HL-60 (cell line): ENCODE measurements around the gene P4HA1.

Experiments used
- POLR2AphosphoS5 ChIP-seq: IDR thresholded peaks from 2 replicates; pipeline ENCODE4 v1.6.1; 2012; ENCODE audit warnings: low read depth
- TF ChIP-seq, protein P1 (sequence below): IDR thresholded peaks from one replicate; pipeline ENCODE4 v1.5.1; 2011; ENCODE audit warnings: low read length, control low read depth, inconsistent platforms; ENCODE audit not compliant: insufficient read depth
- TF ChIP-seq, protein P2 (sequence below): IDR thresholded peaks from 2 replicates; pipeline ENCODE4 v1.6.1; 2012; ENCODE audit warnings: low read depth; ENCODE audit not compliant: insufficient replicate concordance

DNA sequence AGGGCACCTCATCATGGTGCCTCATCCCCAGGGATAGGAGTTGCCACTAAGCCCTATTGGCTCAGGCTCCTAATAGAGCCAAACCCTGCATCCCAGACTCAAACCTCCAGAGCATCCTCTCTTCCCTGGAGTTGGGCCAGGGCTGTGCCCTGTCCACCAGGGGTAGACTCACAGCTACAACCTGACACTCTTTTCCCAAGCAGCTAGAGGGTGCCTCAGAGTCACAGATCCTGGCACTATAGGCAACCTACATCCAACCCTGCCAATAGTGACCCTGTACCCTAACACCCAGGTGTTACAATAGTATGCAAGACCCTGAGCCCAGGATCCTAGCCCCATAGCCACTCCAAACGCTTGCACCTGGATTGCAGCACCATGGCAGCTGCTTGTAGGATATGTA, 78.0 kb downstream of the P4HA1 start:
- TF ChIP-seq, protein P1, sequence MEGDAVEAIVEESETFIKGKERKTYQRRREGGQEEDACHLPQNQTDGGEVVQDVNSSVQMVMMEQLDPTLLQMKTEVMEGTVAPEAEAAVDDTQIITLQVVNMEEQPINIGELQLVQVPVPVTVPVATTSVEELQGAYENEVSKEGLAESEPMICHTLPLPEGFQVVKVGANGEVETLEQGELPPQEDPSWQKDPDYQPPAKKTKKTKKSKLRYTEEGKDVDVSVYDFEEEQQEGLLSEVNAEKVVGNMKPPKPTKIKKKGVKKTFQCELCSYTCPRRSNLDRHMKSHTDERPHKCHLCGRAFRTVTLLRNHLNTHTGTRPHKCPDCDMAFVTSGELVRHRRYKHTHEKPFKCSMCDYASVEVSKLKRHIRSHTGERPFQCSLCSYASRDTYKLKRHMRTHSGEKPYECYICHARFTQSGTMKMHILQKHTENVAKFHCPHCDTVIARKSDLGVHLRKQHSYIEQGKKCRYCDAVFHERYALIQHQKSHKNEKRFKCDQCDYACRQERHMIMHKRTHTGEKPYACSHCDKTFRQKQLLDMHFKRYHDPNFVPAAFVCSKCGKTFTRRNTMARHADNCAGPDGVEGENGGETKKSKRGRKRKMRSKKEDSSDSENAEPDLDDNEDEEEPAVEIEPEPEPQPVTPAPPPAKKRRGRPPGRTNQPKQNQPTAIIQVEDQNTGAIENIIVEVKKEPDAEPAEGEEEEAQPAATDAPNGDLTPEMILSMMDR: no peak
- TF ChIP-seq POLR2AphosphoS5: no peak
- TF ChIP-seq, protein P2, sequence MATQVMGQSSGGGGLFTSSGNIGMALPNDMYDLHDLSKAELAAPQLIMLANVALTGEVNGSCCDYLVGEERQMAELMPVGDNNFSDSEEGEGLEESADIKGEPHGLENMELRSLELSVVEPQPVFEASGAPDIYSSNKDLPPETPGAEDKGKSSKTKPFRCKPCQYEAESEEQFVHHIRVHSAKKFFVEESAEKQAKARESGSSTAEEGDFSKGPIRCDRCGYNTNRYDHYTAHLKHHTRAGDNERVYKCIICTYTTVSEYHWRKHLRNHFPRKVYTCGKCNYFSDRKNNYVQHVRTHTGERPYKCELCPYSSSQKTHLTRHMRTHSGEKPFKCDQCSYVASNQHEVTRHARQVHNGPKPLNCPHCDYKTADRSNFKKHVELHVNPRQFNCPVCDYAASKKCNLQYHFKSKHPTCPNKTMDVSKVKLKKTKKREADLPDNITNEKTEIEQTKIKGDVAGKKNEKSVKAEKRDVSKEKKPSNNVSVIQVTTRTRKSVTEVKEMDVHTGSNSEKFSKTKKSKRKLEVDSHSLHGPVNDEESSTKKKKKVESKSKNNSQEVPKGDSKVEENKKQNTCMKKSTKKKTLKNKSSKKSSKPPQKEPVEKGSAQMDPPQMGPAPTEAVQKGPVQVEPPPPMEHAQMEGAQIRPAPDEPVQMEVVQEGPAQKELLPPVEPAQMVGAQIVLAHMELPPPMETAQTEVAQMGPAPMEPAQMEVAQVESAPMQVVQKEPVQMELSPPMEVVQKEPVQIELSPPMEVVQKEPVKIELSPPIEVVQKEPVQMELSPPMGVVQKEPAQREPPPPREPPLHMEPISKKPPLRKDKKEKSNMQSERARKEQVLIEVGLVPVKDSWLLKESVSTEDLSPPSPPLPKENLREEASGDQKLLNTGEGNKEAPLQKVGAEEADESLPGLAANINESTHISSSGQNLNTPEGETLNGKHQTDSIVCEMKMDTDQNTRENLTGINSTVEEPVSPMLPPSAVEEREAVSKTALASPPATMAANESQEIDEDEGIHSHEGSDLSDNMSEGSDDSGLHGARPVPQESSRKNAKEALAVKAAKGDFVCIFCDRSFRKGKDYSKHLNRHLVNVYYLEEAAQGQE: no peak
